Jurkat, Clone E6-1 (cell line): ENCODE data around the gene ARHGEF6.

ENCODE experiments used
- DNase-seq: peaks from one replicate; pipeline ENCODE4 v3.0.0-alpha.2; 2011; ENCODE audit warnings: low read depth, low spot score
- H3K4me3 ChIP-seq: 2 replicates; pipeline ENCODE4 v1.5.1; 2011; ENCODE audit warnings: mild to moderate bottlenecking, low read length, control low read depth, moderate library complexity

The ARHGEF6 gene

DNA sequence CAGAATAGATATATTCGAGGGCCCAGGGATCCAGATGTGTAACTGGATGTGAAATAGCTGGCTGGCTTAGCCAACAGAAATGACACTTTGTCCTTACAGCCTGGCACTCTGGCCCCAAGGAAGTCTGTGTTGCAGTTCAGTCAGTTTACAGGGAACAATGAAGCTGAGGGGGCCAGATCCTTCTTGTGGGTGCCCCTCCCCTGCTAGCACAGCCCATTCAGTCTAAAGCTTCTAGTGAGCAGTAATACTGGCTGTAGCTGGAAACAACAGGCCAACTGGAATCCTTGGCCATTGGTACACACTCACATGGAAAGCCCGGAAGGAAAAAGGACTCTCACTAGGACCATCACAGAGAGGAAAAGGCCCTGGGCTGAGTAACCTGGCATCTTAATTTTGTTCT is 155.5 kb downstream of the ARHGEF6 start:
- no peak overlapping the region for H3K4me3 ChIP-seq

DNA sequence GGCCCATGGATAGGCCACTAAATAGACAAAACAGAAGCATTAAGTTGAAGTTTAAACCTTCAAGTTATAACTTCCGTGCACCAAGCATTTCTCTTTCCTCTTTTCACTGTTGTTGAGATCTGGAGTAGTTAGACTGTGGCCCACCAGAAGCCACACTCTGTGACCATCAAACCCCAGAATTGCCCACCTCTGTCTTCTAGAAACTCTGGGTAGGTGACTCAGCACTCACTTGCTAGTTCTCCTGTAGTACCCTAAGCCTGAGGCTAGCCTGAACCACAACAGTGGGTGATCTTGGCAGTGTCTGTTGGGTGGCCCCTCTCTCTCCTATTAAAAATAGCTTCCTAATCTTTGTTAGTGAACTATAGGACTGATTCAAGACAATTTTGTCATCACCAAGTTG is 157.3 kb downstream of the ARHGEF6 start:
- peak; percentile 85 for DNase-seq
- no peak overlapping the region for H3K4me3 ChIP-seq

More for the DNA sequence above, 155.5 kb downstream of the ARHGEF6 start:
- no peak for DNase-seq

- DNase-seq: no peak
- no peak overlapping the region for H3K4me3 ChIP-seq
Measured at GRCh38 chrX:136622568-136622967, 158.2 kb downstream of the ARHGEF6 start.

GRCh38 chrX:136620780-136621179 is 160.0 kb downstream of the ARHGEF6 start:
- DNase-seq: no peak
- no peak overlapping the region for H3K4me3 ChIP-seq

DNA sequence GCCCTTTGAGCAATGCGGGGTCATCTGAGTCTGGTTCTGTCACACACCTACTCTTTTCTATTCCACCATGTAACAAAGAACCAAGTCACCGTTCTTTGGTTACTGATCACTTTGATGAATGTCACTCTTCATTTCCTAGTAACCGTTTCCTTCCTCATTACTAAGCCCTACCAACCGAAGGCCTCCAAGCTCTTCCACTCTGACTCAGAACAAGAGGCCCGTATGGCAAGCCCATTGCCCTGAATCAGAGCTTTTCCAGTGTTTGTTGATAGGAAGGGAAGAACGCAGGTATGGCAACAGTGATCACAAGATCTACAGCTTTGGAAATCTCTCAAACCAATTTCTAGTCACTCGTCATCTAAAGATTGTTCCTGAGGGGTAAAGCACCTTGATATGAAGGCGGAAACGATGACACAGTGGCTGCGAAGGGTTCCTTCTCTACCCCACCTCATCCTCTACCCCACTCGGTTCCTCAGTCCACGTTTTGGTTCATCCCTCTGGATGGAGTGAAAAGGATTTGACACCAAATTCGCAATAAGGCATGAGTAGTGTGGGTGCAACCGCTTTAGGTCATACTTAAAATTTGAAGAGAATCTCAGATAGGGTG is 160.7 kb downstream of the ARHGEF6 start:
- no peak for DNase-seq
- no peak overlapping the region for H3K4me3 ChIP-seq

GRCh38 chrX:136616987-136617685 is 163.6 kb downstream of the ARHGEF6 start:
- peak overlapping the region; percentile 1; the same call in 1 of the 2 replicates for H3K4me3 ChIP-seq
- DNase-seq: peak; percentile 72
